Fibroblast of lung (primary cell): Measurements from ENCODE around the gene ELMO1. TPM values are rescaled to one million over a fixed set of nuclear protein-coding genes. Genes with fewer than 3 reads are reported as not detected.

Experiments
- DNase-seq, 2 donors: peaks; one replicate each; pipeline versions ENCODE4 v3.0.0 to v3.0.0-alpha.2; 2010; ENCODE audit warnings: low read depth in 2 of 2
- H2AFZ ChIP-seq: 2 replicates; pipeline ENCODE4 v1.5.1; 2012; ENCODE audit warnings: low read length, control low read depth, inconsistent platforms
- H3K27ac ChIP-seq: 2 replicates; pipeline ENCODE4 v1.5.1; 2011; ENCODE audit warnings: low read length, control low read depth; ENCODE audit not compliant: insufficient read depth
- H3K27me3 ChIP-seq: 2 replicates; pipeline ENCODE4 v1.5.1; 2011; ENCODE audit warnings: mild to moderate bottlenecking, low read length; ENCODE audit not compliant: control insufficient read depth, insufficient read depth
- H3K36me3 ChIP-seq: 2 replicates; pipeline ENCODE4 v1.5.1; 2011; ENCODE audit warnings: low read length; ENCODE audit not compliant: control insufficient read depth, insufficient read depth
- H3K4me1 ChIP-seq: 2 replicates; pipeline ENCODE4 v1.5.1; 2011; ENCODE audit warnings: low read length; ENCODE audit not compliant: control insufficient read depth, insufficient read depth; ENCODE audit errors: extremely low read depth
- H3K4me2 ChIP-seq: 2 replicates; pipeline ENCODE4 v1.5.1; 2011; ENCODE audit warnings: low read length, control low read depth; ENCODE audit not compliant: insufficient read depth; ENCODE audit errors: extremely low read depth
- H3K4me3 ChIP-seq, 4 experiments: fragments of 200-600 bp in 1 of 4; sonication (generic) in 1 of 4; replicated peaks in 1 of 4; 2 replicates each; pipeline ENCODE4 v1.5.1; 2011 to 2016; ENCODE audit warnings: low read length in 4 of 4, low read depth in 3 of 4, mild to moderate bottlenecking in 3 of 4, control low read depth in 2 of 4, inconsistent platforms in 1 of 4, mixed read lengths in 1 of 4; ENCODE audit not compliant: insufficient read depth in 1 of 4; ENCODE audit errors: control extremely low read depth in 1 of 4
- H3K79me2 ChIP-seq: 2 replicates; pipeline ENCODE4 v1.5.1; 2012; ENCODE audit warnings: mild to moderate bottlenecking, low read length, inconsistent platforms; ENCODE audit not compliant: control insufficient read depth, insufficient read depth
- H3K9ac ChIP-seq: 2 replicates; pipeline ENCODE4 v1.5.1; 2011; ENCODE audit warnings: mild to moderate bottlenecking, low read length, control low read depth; ENCODE audit not compliant: insufficient read depth
- H3K9me3 ChIP-seq: 2 replicates; pipeline ENCODE4 v1.5.1; 2012; ENCODE audit warnings: low read depth, low read length; ENCODE audit not compliant: control insufficient read depth, insufficient read depth
- H4K20me1 ChIP-seq: 2 replicates; pipeline ENCODE4 v1.5.1; 2011; ENCODE audit warnings: low read length; ENCODE audit not compliant: control insufficient read depth, insufficient read depth; ENCODE audit errors: extremely low read depth
- EZH2 ChIP-seq: IDR thresholded peaks from 2 replicates; pipeline ENCODE4 v1.5.1; 2012; ENCODE audit warnings: low read length, control low read depth, mild to moderate bottlenecking; ENCODE audit errors: missing control alignments
- polyA plus RNA-seq, 2 donors: library from polyadenylated mRNA; depleted of rRNA in 1 of 2; stranded (reverse) in 1 of 2; unstranded in 1 of 2; fragments of >200 nt; gene quantifications; 2 replicates each; pipeline ENCODE4 v1.2.1, GENCODE V29; 2011 to 2012; ENCODE audit warnings: missing spikeins in 1 of 2
- total RNA-seq: library from RNA; depleted of rRNA; stranded (reverse); fragments of >200 nt; gene quantifications from 2 replicates; pipeline ENCODE4 v1.2.1, GENCODE V29; 2014
- TF ChIP-seq, protein P1 (sequence below), 2 donors: IDR thresholded peaks in 1 of 2; conservative IDR thresholded peaks in 1 of 2; 1 replicate in 1 of 2; 2 replicates in 1 of 2; pipeline ENCODE4 v1.5.1; 2011 to 2012; ENCODE audit warnings: low read length in 2 of 2, control low read depth in 1 of 2, inconsistent platforms in 1 of 2, low read depth in 1 of 2, mild to moderate bottlenecking in 1 of 2

ELMO1 gene
- total and polyA plus RNA-seq, 2 donors (not counting 1 experiment from before 2014, with no cell fraction given) = 0.50 TPM; not detected in 1

DNA sequence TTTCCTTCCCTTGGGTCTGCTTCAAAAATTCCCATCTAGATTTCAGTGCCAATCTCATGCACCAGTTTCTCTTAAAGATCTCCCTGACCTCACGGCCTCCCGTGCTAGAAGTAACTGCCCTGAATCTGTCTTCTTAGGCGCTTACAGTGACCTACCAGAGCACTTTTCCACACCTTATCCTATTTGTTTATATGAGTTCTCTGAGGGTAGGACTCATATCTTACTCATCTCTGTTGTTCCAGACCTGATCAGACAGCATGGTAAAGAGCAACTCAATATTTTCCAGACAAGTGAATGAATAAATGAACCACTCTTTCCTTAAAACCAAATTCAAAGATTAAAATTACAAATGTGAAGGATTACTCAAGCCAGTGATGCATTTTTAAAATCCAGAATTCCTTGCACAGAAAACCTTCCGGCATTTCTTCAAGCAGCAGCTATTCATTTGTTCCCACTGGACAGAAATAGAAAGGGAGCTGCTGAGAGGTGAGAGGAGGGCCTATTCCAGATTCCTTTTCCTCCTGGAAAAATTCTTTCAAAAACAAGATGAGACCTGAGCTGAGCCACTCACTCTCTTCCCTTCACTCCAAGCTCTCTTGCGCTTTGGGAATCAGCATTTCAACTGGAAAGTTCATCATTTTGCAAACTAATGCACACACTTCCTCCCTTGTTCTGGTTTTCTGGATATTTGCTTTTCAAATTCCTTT, 94.6 kb downstream of the ELMO1 start:
- Histone ChIP-seq H3K4me1 (no peaks in the 10 kb centered on the region), H3K27ac (no peak overlapping the region), H3K9ac (no peak overlapping the region), H3K27me3 (no peaks in the 10 kb centered on the region), H4K20me1 (no peaks in the 10 kb centered on the region), H3K4me3 (no peak overlapping the region), H3K9me3 (no peaks in the 10 kb centered on the region), H3K36me3 (no peaks in the 10 kb centered on the region), H2AFZ (no peak overlapping the region), H3K79me2 (no peaks in the 10 kb centered on the region), H3K4me2 (no peak overlapping the region)
- no peak for DNase-seq
- TF ChIP-seq, protein P1, sequence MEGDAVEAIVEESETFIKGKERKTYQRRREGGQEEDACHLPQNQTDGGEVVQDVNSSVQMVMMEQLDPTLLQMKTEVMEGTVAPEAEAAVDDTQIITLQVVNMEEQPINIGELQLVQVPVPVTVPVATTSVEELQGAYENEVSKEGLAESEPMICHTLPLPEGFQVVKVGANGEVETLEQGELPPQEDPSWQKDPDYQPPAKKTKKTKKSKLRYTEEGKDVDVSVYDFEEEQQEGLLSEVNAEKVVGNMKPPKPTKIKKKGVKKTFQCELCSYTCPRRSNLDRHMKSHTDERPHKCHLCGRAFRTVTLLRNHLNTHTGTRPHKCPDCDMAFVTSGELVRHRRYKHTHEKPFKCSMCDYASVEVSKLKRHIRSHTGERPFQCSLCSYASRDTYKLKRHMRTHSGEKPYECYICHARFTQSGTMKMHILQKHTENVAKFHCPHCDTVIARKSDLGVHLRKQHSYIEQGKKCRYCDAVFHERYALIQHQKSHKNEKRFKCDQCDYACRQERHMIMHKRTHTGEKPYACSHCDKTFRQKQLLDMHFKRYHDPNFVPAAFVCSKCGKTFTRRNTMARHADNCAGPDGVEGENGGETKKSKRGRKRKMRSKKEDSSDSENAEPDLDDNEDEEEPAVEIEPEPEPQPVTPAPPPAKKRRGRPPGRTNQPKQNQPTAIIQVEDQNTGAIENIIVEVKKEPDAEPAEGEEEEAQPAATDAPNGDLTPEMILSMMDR (conservative IDR thresholded peaks at IDR 0.05 in 1 of 2, IDR thresholded peaks at IDR 0.05 in 1 of 2; ENCODE audit: low read depth in 1 of 2, low read length in 2 of 2) = no peak
- TF ChIP-seq EZH2 = no peak

DNA sequence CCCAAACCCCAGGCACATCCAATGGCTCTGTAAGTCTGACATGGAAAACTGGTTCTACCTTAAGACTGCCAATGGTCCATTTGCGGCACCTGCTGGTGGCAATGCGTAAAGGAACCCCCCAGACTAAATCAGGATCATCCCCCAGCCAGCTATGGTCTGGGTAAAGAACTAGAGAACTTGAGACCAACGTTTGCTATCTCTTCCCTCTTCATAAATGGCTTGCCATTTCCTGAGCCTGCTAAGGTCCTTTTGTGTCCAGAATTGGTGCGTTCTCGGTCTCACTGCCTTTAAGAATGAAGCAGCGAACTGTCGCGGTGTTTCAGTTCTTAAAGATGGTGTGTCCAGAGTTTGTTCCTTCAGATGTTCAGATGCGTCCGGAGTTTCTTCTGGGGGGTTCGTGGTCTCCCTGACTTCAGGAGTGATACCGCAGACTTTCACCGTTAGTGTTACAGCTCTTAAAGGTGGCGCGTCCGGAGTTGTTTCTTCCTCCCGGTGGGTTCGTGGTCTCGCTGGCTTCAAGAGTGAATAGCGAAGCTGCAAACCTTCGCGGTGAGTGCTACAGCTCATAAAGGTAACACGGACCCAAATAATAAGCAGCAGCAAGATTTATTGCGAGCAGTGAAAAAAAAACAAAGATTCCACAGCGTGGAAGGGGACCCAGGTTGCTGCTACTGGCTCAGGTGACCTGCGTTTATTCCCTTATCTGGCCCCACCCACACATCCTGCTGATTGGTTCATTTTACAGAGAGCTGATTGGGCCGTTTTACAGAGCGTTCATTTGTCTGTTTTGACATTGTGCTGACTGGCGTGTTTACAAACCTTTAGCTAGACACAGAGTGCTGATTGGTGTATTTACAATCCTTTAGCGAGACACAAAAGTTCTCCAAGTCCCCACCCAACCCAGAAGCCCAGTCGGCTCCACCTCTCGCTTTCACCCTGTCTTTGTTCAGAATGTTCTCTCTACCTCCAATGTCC, 95.4 kb downstream of the ELMO1 start:
- H3K4me2 ChIP-seq = no peak overlapping the region
- H3K27me3 ChIP-seq = no peaks in the 10 kb centered on the region
- no peaks in the 10 kb centered on the region for H3K4me1 ChIP-seq
- TF ChIP-seq EZH2 = no peak
- TF ChIP-seq, protein P1 (conservative IDR thresholded peaks at IDR 0.05 in 1 of 2, IDR thresholded peaks at IDR 0.05 in 1 of 2; ENCODE audit: low read depth in 1 of 2, low read length in 2 of 2) = peak in 1 of 2 donors; percentile 21
- no peak overlapping the region for H3K9ac ChIP-seq
- H3K36me3 ChIP-seq = no peaks in the 10 kb centered on the region
- H3K9me3 ChIP-seq = no peaks in the 10 kb centered on the region
- H3K27ac ChIP-seq = no peak overlapping the region
- H3K79me2 ChIP-seq = no peaks in the 10 kb centered on the region
- H3K4me3 ChIP-seq = no peak overlapping the region
- no peaks in the 10 kb centered on the region for H4K20me1 ChIP-seq
- no peak overlapping the region for H2AFZ ChIP-seq
- DNase-seq = no peak

DNA sequence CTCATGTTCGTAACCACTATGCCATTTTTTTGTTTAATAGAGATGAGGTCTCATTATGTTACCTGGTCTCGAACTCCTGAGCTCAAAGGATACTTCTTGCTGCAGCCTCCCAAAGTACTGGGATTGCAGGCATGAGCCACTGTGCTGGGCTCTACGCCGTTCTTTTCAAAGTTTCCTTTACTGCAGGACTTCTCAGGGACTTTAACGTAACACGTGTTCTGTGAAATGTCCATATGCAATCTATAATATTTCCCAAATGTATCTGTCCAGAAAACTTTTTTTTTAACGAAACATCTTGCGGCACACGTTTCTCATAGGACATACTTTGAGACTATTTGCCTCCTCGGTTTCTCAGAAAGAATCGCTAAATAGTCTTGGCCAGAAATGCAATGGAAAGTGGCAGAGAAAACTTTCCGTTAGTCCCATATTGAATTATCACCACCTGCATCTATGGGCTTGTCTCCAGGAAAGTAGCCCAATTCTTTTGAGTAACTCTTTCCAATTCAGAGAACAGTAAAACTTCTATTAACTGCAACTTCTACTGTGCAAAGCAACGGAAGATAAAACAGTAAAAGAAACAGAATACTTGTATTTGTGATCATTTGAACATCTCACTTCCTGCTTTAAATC, 96.3 kb downstream of the ELMO1 start:
- Histone ChIP-seq H3K9me3 (no peaks in the 10 kb centered on the region), H4K20me1 (no peaks in the 10 kb centered on the region), H2AFZ (no peak overlapping the region), H3K4me3 (no peak overlapping the region), H3K4me1 (no peaks in the 10 kb centered on the region), H3K79me2 (no peaks in the 10 kb centered on the region), H3K9ac (no peak overlapping the region), H3K27me3 (no peaks in the 10 kb centered on the region), H3K27ac (no peak overlapping the region), H3K4me2 (no peak overlapping the region), H3K36me3 (no peaks in the 10 kb centered on the region)
- no peak for DNase-seq
- TF ChIP-seq EZH2 = no peak
- TF ChIP-seq, protein P1 (conservative IDR thresholded peaks at IDR 0.05 in 1 of 2, IDR thresholded peaks at IDR 0.05 in 1 of 2; ENCODE audit: low read depth in 1 of 2, low read length in 2 of 2) = no peak
